ENCODE results near the gene CTNND2.

- no peak for TF ChIP-seq CTCF (conservative IDR thresholded peaks at IDR 0.05)
- no peak for TF ChIP-seq ZFX (IDR thresholded peaks at IDR 0.05)
Observed at GRCh38 chr5:11496137-11496719, 408.0 kb downstream of the CTNND2 start.

Measured in C4-2B (cell line).